H1 (cell line): ENCODE data around the gene ASIC1.

Experiments
- CEBPB ChIP-seq: IDR thresholded peaks from 2 replicates; pipeline ENCODE4 v1.6.1; 2012; ENCODE audit warnings: low read depth, low read length
- CHD1 ChIP-seq: IDR thresholded peaks from 2 replicates; pipeline ENCODE4 v1.6.1; 2012; ENCODE audit warnings: low read depth, low read length, improper control_type of control experiment
- CTCF ChIP-seq, 3 experiments: IDR thresholded peaks; 1 replicate in 2 of 3; 2 replicates in 1 of 3; pipeline versions ENCODE4 v1.5.1 to v1.6.1; 2011; ENCODE audit warnings: low read length in 3 of 3, mild to moderate bottlenecking in 3 of 3, inconsistent platforms in 2 of 3, low read depth in 1 of 3, moderate library complexity in 1 of 3; ENCODE audit not compliant: insufficient read depth in 1 of 3; ENCODE audit errors: control extremely low read depth in 1 of 3
- EP300 ChIP-seq, 2 experiments: IDR thresholded peaks; 1 replicate in 1 of 2; 2 replicates in 1 of 2; pipeline ENCODE4 v1.6.1; 2011 to 2012; ENCODE audit warnings: low read depth in 2 of 2, low read length in 2 of 2, mild to moderate bottlenecking in 2 of 2, borderline replicate concordance in 1 of 2, inconsistent platforms in 1 of 2, moderate library complexity in 1 of 2
- PHF8 ChIP-seq: fragments of 200-600 bp; sonication (generic); conservative IDR thresholded peaks from 2 replicates; pipeline ENCODE4 v1.7.1; 2012; ENCODE audit warnings: low read depth, mild to moderate bottlenecking, inconsistent platforms, low read length, moderate library complexity
- POLR2AphosphoS5 ChIP-seq: IDR thresholded peaks from 2 replicates; pipeline ENCODE4 v1.6.1; 2011; ENCODE audit warnings: low read depth, low read length
- RNF2 ChIP-seq: fragments of 200-900, 300-1000 bp; sonication (generic); IDR thresholded peaks from 2 replicates; pipeline ENCODE4 v1.7.1; 2016; ENCODE audit warnings: borderline replicate concordance, low read depth, mild to moderate bottlenecking, antibody characterized with exemption, low read length; ENCODE audit not compliant: poor library complexity, severe bottlenecking; ENCODE audit errors: missing control alignments
- USF2 ChIP-seq: IDR thresholded peaks from 2 replicates; pipeline ENCODE4 v1.6.1; 2011; ENCODE audit warnings: low read length, improper control_type of control experiment

DNA sequence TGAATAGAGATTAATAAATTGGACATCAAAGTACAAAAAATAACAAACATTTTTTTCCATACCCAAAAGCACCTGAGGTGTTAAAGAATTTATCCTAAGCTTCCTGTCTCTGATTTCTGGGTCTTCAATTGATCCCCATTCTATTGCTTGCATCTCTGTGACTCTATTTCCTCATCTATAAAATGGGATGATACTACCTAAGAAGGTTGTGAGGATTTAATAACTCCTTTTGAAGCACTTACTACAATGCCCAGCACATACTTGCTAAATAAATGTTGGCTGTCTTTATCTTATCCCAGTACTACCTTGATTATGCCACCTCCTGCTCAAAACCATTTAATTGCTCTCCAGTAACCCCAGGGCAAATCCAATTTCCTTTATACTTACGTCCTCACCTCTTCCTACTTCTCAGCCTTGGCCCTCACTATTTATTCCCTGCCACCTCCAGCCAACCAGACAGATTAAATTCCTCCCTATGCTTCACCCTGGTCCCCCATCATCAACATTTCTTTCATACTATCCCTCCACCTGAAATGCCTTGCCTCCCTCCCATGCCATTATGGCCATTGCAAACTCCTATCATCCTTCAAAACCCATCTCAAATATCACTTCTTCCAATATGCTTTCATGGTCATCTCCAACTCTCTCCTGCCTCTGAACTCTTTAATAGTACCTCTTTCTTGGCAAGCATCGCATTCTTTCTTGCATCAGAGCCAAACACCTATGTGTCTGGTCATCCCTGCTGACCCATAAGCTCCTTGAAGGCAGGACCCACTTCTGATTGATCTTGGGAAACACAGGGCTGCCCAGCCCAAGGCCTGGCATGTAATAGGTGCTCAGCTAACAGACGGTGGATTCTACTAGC, 7.9 kb upstream of the ASIC1 start:
- no peak for TF ChIP-seq RNF2
- TF ChIP-seq CTCF (IDR thresholded peaks at IDR 0.05; ENCODE audit: control extremely low read depth in 1 of 3, insufficient read depth in 1 of 3, low read depth in 1 of 3, low read length in 3 of 3) = no peak
- TF ChIP-seq PHF8 = no peak
- no peak for TF ChIP-seq USF2
- no peak for TF ChIP-seq CHD1
- no peak for TF ChIP-seq POLR2AphosphoS5
- no peak for TF ChIP-seq EP300 (IDR thresholded peaks at IDR 0.05; ENCODE audit: borderline replicate concordance in 1 of 2, low read depth in 2 of 2, low read length in 2 of 2)
- no peak for TF ChIP-seq CEBPB
